SH-SY5Y (cell line): ENCODE measurements around the gene OBSCN.

ENCODE experiments used
- GATA2 ChIP-seq: IDR thresholded peaks from 2 replicates; pipeline ENCODE4 v1.6.1; 2011; ENCODE audit warnings: mild to moderate bottlenecking, low read depth, low read length
- GATA3 ChIP-seq: IDR thresholded peaks from 2 replicates; pipeline ENCODE4 v1.6.1; 2011; ENCODE audit warnings: low read depth, mild to moderate bottlenecking, low read length, moderate library complexity

- TF ChIP-seq GATA2, result no peak
- no peak for TF ChIP-seq GATA3
Observed at GRCh38 chr1:228240411-228241240, 32.8 kb downstream of the OBSCN start.
